ACC112 (cell line): ENCODE data around the gene CCDC82.
"Not testable (repeated sequence)": the region's sequence is repeated elsewhere in the genome, so short reads cannot be mapped to it uniquely, and the experiment has no call there.

Experiments
- H2AFZ ChIP-seq: fragments of 200-600 bp; sonication (generic); one replicate; pipeline ENCODE4 v1.6.0; 2017; ENCODE audit warnings: antibody characterized with exemption, low read length; ENCODE audit not compliant: unreplicated experiment
- H3K27ac ChIP-seq: fragments of 200-600 bp; sonication (generic); 2 replicates; pipeline ENCODE4 v1.5.1; 2014; ENCODE audit warnings: low read depth, mild to moderate bottlenecking, antibody characterized with exemption, low read length, moderate library complexity
- H3K27me3 ChIP-seq: fragments of 200-600 bp; sonication (generic); 2 replicates; pipeline ENCODE4 v1.6.1; 2014; ENCODE audit warnings: mild to moderate bottlenecking, antibody characterized with exemption, low read length, moderate library complexity, mixed read lengths; ENCODE audit not compliant: insufficient read depth
- H3K36me3 ChIP-seq: fragments of 200-600 bp; sonication (generic); 2 replicates; pipeline ENCODE4 v1.6.1; 2016; ENCODE audit warnings: mild to moderate bottlenecking, antibody characterized with exemption, low read length, moderate library complexity, mixed read lengths; ENCODE audit not compliant: insufficient read depth
- H3K4me1 ChIP-seq: fragments of 200-600 bp; sonication (generic); one replicate; pipeline ENCODE4 v1.6.1; 2016; ENCODE audit warnings: low read length, mixed read lengths; ENCODE audit not compliant: insufficient read depth, unreplicated experiment, control insufficient read depth
- H3K4me3 ChIP-seq: fragments of 200-600 bp; sonication (generic); 2 replicates; pipeline ENCODE4 v1.5.1; 2014; ENCODE audit warnings: mild to moderate bottlenecking, low read depth, low read length
- H3K79me2 ChIP-seq: fragments of 200-600 bp; sonication (generic); one replicate; pipeline ENCODE4 v1.6.0; 2016; ENCODE audit warnings: low read length; ENCODE audit not compliant: control insufficient read depth, unreplicated experiment, insufficient read depth

The CCDC82 gene

DNA sequence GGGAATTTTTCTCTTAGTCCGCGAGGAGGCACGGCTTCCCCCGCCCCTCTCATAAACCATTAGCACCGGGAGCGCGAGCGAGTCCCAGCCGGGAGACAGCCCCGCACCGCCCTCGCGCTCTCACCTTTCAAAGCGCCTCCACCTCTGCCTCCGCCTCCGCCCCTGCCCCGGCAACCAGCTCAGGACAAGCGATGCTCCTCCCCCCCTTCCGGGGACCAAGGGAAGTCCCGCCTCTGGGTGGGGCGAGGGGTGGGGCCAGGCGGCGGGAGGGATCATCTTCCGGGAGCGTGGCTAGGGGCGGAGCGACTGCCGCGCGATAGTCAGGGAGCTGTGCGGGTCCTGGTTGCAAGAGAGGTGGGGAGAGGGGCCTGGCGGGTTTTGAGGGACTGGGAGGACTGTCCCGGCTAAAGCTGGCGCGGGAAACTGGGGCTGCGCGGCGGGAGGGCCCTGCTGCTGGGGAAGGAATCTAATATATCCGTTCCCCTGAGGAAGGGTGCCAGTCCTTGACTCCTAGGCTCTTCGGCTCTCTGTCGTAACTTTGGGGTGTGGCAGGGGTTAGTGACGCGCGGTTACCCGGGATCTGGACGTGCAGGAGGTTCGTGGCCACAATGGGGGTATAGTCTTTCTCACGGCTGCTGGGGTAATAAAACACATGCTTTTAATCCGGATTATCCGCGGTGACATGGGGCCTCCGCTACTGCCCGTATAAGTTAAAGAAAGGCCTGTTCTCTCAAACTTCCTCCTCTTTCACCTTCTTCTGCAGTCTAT, at the start of gene CCDC82, which contains the start of gene JRKL:
Gene CCDC82 (minus strand): TSS at position 193 of the 768 bp plus-strand sequence. CDS start 5,165 bp downstream, outside the sequence.
Gene JRKL (plus strand): TSS at position 294 of the 768 bp plus-strand sequence. CDS start 637 bp downstream, outside the sequence.
- H2AFZ ChIP-seq: peak within 1 kb of the TSS; percentile 61
- peak within 1 kb of the TSS; percentile 74 for H3K27ac ChIP-seq
- peak within 1 kb of the TSS; percentile 97 for H3K4me3 ChIP-seq
- H3K27me3 ChIP-seq: no peaks in the 10 kb centered on the region
- H3K36me3 ChIP-seq: peaks cover 5% of the 10 kb centered on the region; the same call in 1 of the 2 replicates
- H3K79me2 ChIP-seq: peaks cover 66% of the 10 kb centered on the region
- H3K4me1 ChIP-seq: peaks cover 34% of the 10 kb centered on the region

DNA sequence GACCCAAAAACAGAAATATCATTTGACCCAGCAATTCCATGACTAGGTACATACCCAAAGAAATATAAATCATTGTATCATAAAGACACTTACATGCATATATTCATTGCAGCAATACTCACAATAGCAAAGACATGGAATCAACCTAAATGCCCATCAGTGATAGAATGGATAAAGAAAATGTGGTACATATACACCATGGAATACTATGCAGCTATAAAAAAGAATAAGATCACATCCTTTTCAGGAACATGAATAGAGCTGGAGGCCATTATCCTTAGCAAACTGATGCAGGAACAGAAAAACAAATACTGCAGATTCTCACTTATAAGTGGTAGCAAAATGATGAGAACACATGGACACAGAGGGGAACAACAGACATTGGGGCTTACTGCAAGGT, 42.9 kb upstream of the CCDC82 start:
- not testable (repeated sequence) for H3K4me3 ChIP-seq
- H3K27me3 ChIP-seq: peaks cover 47% of the 10 kb centered on the region

DNA sequence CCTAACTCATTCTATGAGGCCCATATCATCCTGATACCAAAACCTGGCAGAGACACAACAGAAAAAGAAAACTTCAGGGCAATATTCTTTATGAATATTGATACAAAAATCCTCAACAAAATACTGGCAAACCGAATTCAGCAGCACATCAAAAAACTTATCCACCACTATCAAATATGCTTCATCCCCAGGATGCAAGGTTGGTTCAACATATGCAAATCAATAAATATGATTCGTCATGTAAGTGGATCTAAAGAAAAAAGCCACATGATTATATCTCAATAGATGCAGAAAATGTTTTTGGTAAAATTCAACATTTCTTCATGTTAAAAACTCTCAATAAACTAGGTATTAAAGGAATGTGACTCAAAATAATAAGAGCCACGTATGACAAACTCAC, 41.0 kb upstream of the CCDC82 start:
- Histone ChIP-seq H2AFZ (no peak overlapping the region), H3K27ac (no peak overlapping the region), H3K4me1 (no peaks in the 10 kb centered on the region), H3K36me3 (no peaks in the 10 kb centered on the region), H3K4me3 (no peak overlapping the region), H3K79me2 (no peaks in the 10 kb centered on the region), H3K27me3 (peaks cover 29% of the 10 kb centered on the region)

More for the DNA sequence above, 42.9 kb upstream of the CCDC82 start:
- H3K36me3 ChIP-seq, H3K27ac ChIP-seq, H3K4me1 ChIP-seq, H3K79me2 ChIP-seq, H2AFZ ChIP-seq: not testable (repeated sequence)

DNA sequence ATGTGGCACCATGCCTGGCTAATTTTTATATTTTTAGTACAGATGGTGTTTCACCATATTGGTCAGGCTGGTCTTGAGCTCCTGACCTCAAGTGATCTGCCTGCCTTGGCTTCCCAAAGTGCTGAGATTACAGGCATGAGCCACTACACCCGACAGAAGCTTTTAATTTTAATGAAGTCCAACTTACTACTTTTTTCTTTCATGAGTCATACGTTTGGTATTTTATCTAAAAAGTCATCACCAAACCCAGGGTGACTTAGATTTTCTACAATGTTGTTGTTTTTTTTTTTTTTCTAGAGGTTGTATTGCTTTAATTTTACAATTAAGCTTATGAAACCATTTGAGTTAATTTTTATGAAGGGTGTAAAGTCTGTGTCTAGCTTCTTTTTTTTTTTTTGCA, 35.0 kb upstream of the CCDC82 start:
- no peak overlapping the region for H3K4me3 ChIP-seq
- H2AFZ ChIP-seq: no peak overlapping the region
- no peaks in the 10 kb centered on the region for H3K36me3 ChIP-seq
- H3K4me1 ChIP-seq: peaks cover 7% of the 10 kb centered on the region
- no peak overlapping the region for H3K27ac ChIP-seq
- H3K27me3 ChIP-seq: no peaks in the 10 kb centered on the region; the same call in 1 of the 2 replicates
- no peaks in the 10 kb centered on the region for H3K79me2 ChIP-seq

GRCh38 chr11:96413408-96413807, 23.7 kb upstream of the CCDC82 start:
- Histone ChIP-seq H3K4me3 (no peak overlapping the region), H3K27ac (no peak overlapping the region), H2AFZ (no peak overlapping the region)

GRCh38 chr11:96412761-96413381, 23.2 kb upstream of the CCDC82 start:
- no peak overlapping the region for H2AFZ ChIP-seq
- no peaks in the 10 kb centered on the region for H3K36me3 ChIP-seq
- no peak overlapping the region for H3K4me3 ChIP-seq
- H3K27ac ChIP-seq: no peak overlapping the region
- H3K27me3 ChIP-seq: no peaks in the 10 kb centered on the region
- H3K4me1 ChIP-seq: no peaks in the 10 kb centered on the region
- H3K79me2 ChIP-seq: no peaks in the 10 kb centered on the region

More at GRCh38 chr11:96413408-96413807, 23.7 kb upstream of the CCDC82 start:
- Histone ChIP-seq H3K4me1 (no peaks in the 10 kb centered on the region), H3K27me3 (no peaks in the 10 kb centered on the region), H3K36me3 (no peaks in the 10 kb centered on the region), H3K79me2 (no peaks in the 10 kb centered on the region)

DNA sequence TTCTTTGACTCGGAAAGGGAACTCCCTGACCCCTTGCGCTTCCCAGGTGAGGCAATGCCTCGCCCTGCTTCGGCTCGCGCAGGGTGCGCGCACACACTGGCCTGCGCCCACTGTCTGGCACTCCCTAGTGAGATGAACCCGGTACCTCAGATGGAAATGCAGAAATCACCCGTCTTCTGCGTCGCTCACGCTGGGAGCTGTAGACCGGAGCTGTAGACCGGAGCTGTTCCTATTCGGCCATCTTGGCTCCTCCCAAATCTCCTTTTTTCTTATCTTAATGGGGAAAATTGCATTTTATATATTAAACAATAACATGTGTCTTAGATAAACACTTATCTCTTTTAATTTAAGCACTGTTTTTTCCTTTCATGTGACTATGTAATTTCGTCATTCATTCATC, 21.7 kb upstream of the CCDC82 start:
- not testable (repeated sequence) for H3K79me2 ChIP-seq, H3K4me1 ChIP-seq, H3K36me3 ChIP-seq, H2AFZ ChIP-seq, H3K27ac ChIP-seq, H3K4me3 ChIP-seq, H3K27me3 ChIP-seq

- Histone ChIP-seq H3K36me3 (no peaks in the 10 kb centered on the region), H3K79me2 (no peaks in the 10 kb centered on the region), H3K4me1 (no peaks in the 10 kb centered on the region), H3K4me3 (no peak overlapping the region), H2AFZ (no peak overlapping the region), H3K27ac (no peak overlapping the region), H3K27me3 (peaks cover 9% of the 10 kb centered on the region; the same call in 1 of the 2 replicates)
Measured at GRCh38 chr11:96400697-96401096, 11.0 kb upstream of the CCDC82 start.

DNA sequence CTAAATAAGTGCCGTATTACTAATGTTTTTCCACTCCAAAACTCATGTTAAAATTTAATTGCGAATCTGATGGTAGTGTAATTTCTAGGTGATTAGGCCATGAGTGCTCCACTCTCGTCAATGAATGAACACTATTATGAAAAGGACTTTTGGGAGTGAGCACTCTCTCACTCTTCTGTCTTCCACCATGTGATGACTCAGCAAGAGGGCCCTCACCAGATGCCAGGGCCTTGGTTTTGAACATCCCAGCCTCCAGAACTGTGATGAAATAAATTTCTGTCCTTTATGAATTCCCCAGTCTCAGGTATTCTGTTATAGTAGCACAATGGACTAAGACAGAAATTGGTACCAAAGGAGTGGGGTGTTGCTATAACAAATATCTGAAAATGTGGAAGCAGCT, 8.2 kb upstream of the CCDC82 start:
- no peak overlapping the region for H3K27ac ChIP-seq
- no peak overlapping the region for H2AFZ ChIP-seq
- no peaks in the 10 kb centered on the region for H3K36me3 ChIP-seq
- 0 out of 2 replicates have a peak, but pooled peaks cover 3% of the 10 kb centered on the region for H3K27me3 ChIP-seq
- no peaks in the 10 kb centered on the region for H3K4me1 ChIP-seq
- H3K4me3 ChIP-seq: no peak overlapping the region
- no peaks in the 10 kb centered on the region for H3K79me2 ChIP-seq

- no peak overlapping the region for H2AFZ ChIP-seq
- H3K27ac ChIP-seq: no peak overlapping the region
- H3K4me1 ChIP-seq: peaks cover 7% of the 10 kb centered on the region
- H3K4me3 ChIP-seq: no peak overlapping the region
- H3K36me3 ChIP-seq: no peaks in the 10 kb centered on the region
- peaks cover 7% of the 10 kb centered on the region for H3K79me2 ChIP-seq
- H3K27me3 ChIP-seq: no peaks in the 10 kb centered on the region
Measured at GRCh38 chr11:96396637-96397036, 6.9 kb upstream of the CCDC82 start.

DNA sequence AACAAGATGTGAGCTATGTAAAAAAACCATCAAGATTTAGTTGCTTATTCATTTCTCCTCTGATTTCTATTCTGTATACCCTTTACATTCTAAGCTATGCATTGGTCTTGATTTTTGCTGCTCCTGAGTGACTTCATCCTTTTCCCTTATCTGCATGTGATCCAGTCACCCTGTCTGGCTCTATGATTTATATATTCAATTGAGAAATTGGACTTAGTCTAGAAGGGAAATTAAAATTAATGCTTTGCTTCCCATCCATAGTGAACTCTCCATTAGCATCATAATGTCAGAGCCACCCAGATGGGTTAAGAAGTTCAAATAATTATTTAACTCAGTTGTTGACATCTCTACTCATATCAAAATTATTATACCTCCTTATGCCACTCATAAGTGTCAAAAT, 5.1 kb upstream of the CCDC82 start:
- Histone ChIP-seq H3K27me3 (no peaks in the 10 kb centered on the region), H3K27ac (no peak overlapping the region), H2AFZ (no peak overlapping the region), H3K79me2 (peaks cover 23% of the 10 kb centered on the region), H3K4me1 (peaks cover 17% of the 10 kb centered on the region), H3K36me3 (no peaks in the 10 kb centered on the region), H3K4me3 (no peak overlapping the region)
